K562 (cell line): ENCODE measurements around the gene SLC24A3. TPM values are rescaled to one million over a fixed set of nuclear protein-coding genes. Genes with fewer than 3 reads are reported as not detected.

ENCODE experiments used
- ATAC-seq: fragments of 200-7000 bp; cut with Tn5 transposase; 3 replicates; pipeline ENCODE4 v1.9.1; 2020; ENCODE audit warnings: moderate library complexity
- BruUV-seq: library from RNA; stranded (reverse); fragments of 400-500 nt; replicated peaks from 2 replicates; lab custom pipeline; 2021; lab: Mats Ljungman, UMichigan
- CTCF ChIA-PET: fragments of 300-600 bp; formaldehyde crosslinking; extraction: SDS; loops from one replicate; lab custom pipeline; 2021; ENCODE audit warnings: low intra/inter-chr PET ratio; lab: Yijun Ruan, JAX
- POLR2A ChIA-PET: fragments of 300-600, 350-650 bp; sonication (Branson Sonifier 250); formaldehyde crosslinking; extraction: SDS; loops from one replicate; lab custom pipeline; 2021; ENCODE audit warnings: antibody characterized with exemption, inconsistent platforms; lab: Yijun Ruan, JAX
- DNase-seq, 4 experiments: peaks; one replicate each; pipeline versions ENCODE4 v3.0.0 to v3.0.0-alpha.2; 2011 to 2018; ENCODE audit warnings: low spot score in 3 of 4, mixed read lengths in 3 of 4; ENCODE audit errors: extremely low read depth in 1 of 4
- FAIRE-seq: peaks from 2 replicates; lab custom pipeline; 2011; peaks lifted over from hg19 to GRCh38; lab: Jason Lieb, UNC
- H2AFZ ChIP-seq: 2 replicates; pipeline ENCODE4 v1.6.0; 2011; ENCODE audit warnings: low read depth, low read length, control low read depth, inconsistent platforms
- H3K27ac ChIP-seq: fragments of 200-600 bp; 3 replicates; pipeline ENCODE4 v1.8.0; 2011; ENCODE audit warnings: low read depth, mild to moderate bottlenecking, control low read depth, inconsistent platforms, low read length, moderate library complexity, mixed read lengths; ENCODE audit errors: extremely low read depth
- H3K27me3 ChIP-seq, 2 experiments: fragments of 300-600 bp in 1 of 2; 2 replicates in 1 of 2; 3 replicates in 1 of 2; pipeline versions ENCODE4 v1.6.0 to v1.8.0; 2011; ENCODE audit warnings: inconsistent platforms in 2 of 2, low read length in 2 of 2, mild to moderate bottlenecking in 1 of 2, mixed read lengths in 1 of 2, moderate library complexity in 1 of 2; ENCODE audit not compliant: control insufficient read depth in 2 of 2, insufficient read depth in 2 of 2
- H3K36me3 ChIP-seq: fragments of 300-600 bp; 3 replicates; pipeline ENCODE4 v1.8.0; 2011; ENCODE audit warnings: mild to moderate bottlenecking, low read length, inconsistent platforms; ENCODE audit not compliant: control insufficient read depth, insufficient read depth
- H3K4me1 ChIP-seq, 2 experiments: fragments of 200-600 bp in 1 of 2; replicated peaks in 1 of 2; 2 replicates in 1 of 2; 3 replicates in 1 of 2; pipeline versions ENCODE4 v1.5.1 to v1.8.0; 2011; ENCODE audit warnings: inconsistent platforms in 2 of 2, low read length in 2 of 2, mild to moderate bottlenecking in 1 of 2, mixed read lengths in 1 of 2, moderate library complexity in 1 of 2; ENCODE audit not compliant: control insufficient read depth in 2 of 2, insufficient read depth in 2 of 2
- H3K4me2 ChIP-seq: 2 replicates; pipeline ENCODE4 v1.6.1; 2011; ENCODE audit warnings: low read length, control low read depth, inconsistent platforms, mixed read lengths; ENCODE audit not compliant: insufficient read depth
- H3K4me3 ChIP-seq: fragments of 200-600 bp; sonication (generic), shearing (Covaris generic); 2 replicates; pipeline ENCODE4 v1.5.1; 2016; ENCODE audit warnings: control low read depth, inconsistent platforms
- H3K79me2 ChIP-seq: fragments of 200-600 bp; 3 replicates; pipeline ENCODE4 v1.8.0; 2011; ENCODE audit warnings: low read length, inconsistent platforms; ENCODE audit not compliant: control insufficient read depth, insufficient read depth
- H3K9ac ChIP-seq, 2 experiments: 2 replicates each; pipeline versions ENCODE4 v1.6.0 to v1.6.1; 2011; ENCODE audit warnings: low read depth in 2 of 2, low read length in 2 of 2, control low read depth in 1 of 2, inconsistent platforms in 1 of 2, mild to moderate bottlenecking in 1 of 2, mixed read lengths in 1 of 2; ENCODE audit not compliant: insufficient read depth in 1 of 2
- H3K9me1 ChIP-seq: one replicate; pipeline ENCODE4 v1.6.0; 2011; ENCODE audit warnings: inconsistent platforms, mild to moderate bottlenecking, low read length, moderate library complexity; ENCODE audit not compliant: control insufficient read depth, insufficient read depth
- H3K9me3 ChIP-seq: replicated peaks from 2 replicates; pipeline ENCODE4 v1.5.1; 2011; ENCODE audit warnings: low read depth, low read length, inconsistent platforms; ENCODE audit not compliant: control insufficient read depth, insufficient read depth
- H4K20me1 ChIP-seq: replicated peaks from 2 replicates; pipeline ENCODE4 v1.6.1; 2011; ENCODE audit warnings: low read length, inconsistent platforms, mixed read lengths; ENCODE audit not compliant: control insufficient read depth, insufficient read depth
- AFF4 ChIP-seq: sonication (generic); formaldehyde crosslinking; IDR thresholded peaks from 2 replicates; pipeline ENCODE4 v1.8.0; 2023; ENCODE audit warnings: mild to moderate bottlenecking, missing genetic modification reagents
- BRF1 ChIP-seq: IDR thresholded peaks from 3 replicates; pipeline ENCODE4 v1.6.1; 2011; ENCODE audit warnings: borderline replicate concordance, mild to moderate bottlenecking; ENCODE audit not compliant: insufficient read length; ENCODE audit errors: extremely low read depth
- DMBX1 ChIP-seq: fragments of 250-450 bp; sonication (Bioruptor Pico); IDR thresholded peaks from 2 replicates; pipeline ENCODE4 v1.8.0; 2022; ENCODE audit warnings: inconsistent platforms, mild to moderate bottlenecking, moderate library complexity, borderline replicate concordance
- FOXM1 ChIP-seq, 2 experiments: fragments of 450-650 bp in 1 of 2; sonication (generic) in 1 of 2; formaldehyde crosslinking in 1 of 2; IDR thresholded peaks; 2 replicates each; pipeline versions ENCODE4 v1.6.1 to v1.9.0; 2017 to 2022; ENCODE audit warnings: low read depth in 2 of 2, mild to moderate bottlenecking in 2 of 2, missing genetic modification reagents in 1 of 2, moderate library complexity in 1 of 2
- GTF2E2 ChIP-seq: fragments of 200-800 bp; sonication (Bioruptor generic); IDR thresholded peaks from 2 replicates; pipeline ENCODE4 v1.6.1; 2016; ENCODE audit warnings: missing genetic modification characterization, missing compliant biosample characterization
- MAX ChIP-seq: sonication (generic); formaldehyde crosslinking; IDR thresholded peaks from 2 replicates; pipeline ENCODE4 v1.9.0; 2022; ENCODE audit warnings: mild to moderate bottlenecking, missing genetic modification reagents
- NCOR1 ChIP-seq: fragments of 450-650 bp; IDR thresholded peaks from 2 replicates; pipeline ENCODE4 v1.6.1; 2016; ENCODE audit warnings: mild to moderate bottlenecking, moderate library complexity
- PCBP2 ChIP-seq: fragments of 200-400 bp; formaldehyde crosslinking; IDR thresholded peaks from 2 replicates; pipeline ENCODE4 v1.6.1; 2018; ENCODE audit warnings: low read length, low read depth, mild to moderate bottlenecking, moderate library complexity; ENCODE audit not compliant: poor library complexity, severe bottlenecking
- PML ChIP-seq: IDR thresholded peaks from 2 replicates; pipeline ENCODE4 v1.6.1; 2012; ENCODE audit warnings: low read length, inconsistent platforms
- SMAD4 ChIP-seq: fragments of 250-450 bp; sonication (Bioruptor Pico); conservative IDR thresholded peaks from 2 replicates; pipeline ENCODE4 v1.8.0; 2021; ENCODE audit warnings: inconsistent platforms, mild to moderate bottlenecking, moderate library complexity
- SOX6 ChIP-seq: fragments of 450-650 bp; IDR thresholded peaks from 2 replicates; pipeline ENCODE4 v1.6.1; 2014; ENCODE audit warnings: mild to moderate bottlenecking
- STAG1 ChIP-seq: sonication (generic); formaldehyde crosslinking; IDR thresholded peaks from 2 replicates; pipeline ENCODE4 v1.5.0; 2020; ENCODE audit warnings: missing genetic modification reagents, borderline replicate concordance
- ZNF277 ChIP-seq: fragments of 250-450 bp; sonication (Bioruptor Pico); IDR thresholded peaks from 2 replicates; pipeline ENCODE4 v1.8.0; 2022; ENCODE audit warnings: inconsistent platforms, mild to moderate bottlenecking, moderate library complexity, borderline replicate concordance
- ZNF699 ChIP-seq: fragments of 250-450 bp; sonication (Bioruptor Pico); IDR thresholded peaks from 2 replicates; pipeline ENCODE4 v1.8.0; 2021; ENCODE audit warnings: mild to moderate bottlenecking, moderate library complexity; ENCODE audit not compliant: insufficient replicate concordance
- WGBS: fragments of 100-300 bp; shearing (Covaris generic); methylation state at CpG from one replicate; pipeline ENCODE4 v1.1.6; 2016; ENCODE audit warnings: low coverage, mixed read lengths; ENCODE audit not compliant: insufficient coverage; ENCODE audit errors: missing lambda C conversion rate; 5-methylcytosine and 5-hydroxymethylcytosine counted together
- in situ Hi-C: fragments of 300-500 bp; cut with MboI; formaldehyde crosslinking; loops from 4 replicates; pipeline ENCODE4 v1.15.0; 2018; ENCODE audit warnings: inconsistent platforms, mixed read lengths
- intact Hi-C: fragments of 100-400 bp; cut with micrococcal nuclease; formaldehyde crosslinking; loops from 2 replicates; pipeline ENCODE4 v1.14.2; 2022
- polyA plus RNA-seq, 8 experiments: library from polyadenylated mRNA; depleted of rRNA in 4 of 8; stranded (reverse) in 5 of 8; unstranded in 3 of 8; fragments of >200 nt; fragmentation: Nextera tagmentation in 2 of 8; fragmentation: Illumina TruSeq in 1 of 8; extraction: Ambion mirVana in 2 of 8; extraction: Trizol in 1 of 8; gene quantifications; 2 replicates each; pipeline versions ENCODE4 v1.2.1 to v1.2.3, GENCODE V29; 2011 to 2014; ENCODE audit warnings: inconsistent platforms in 1 of 8, missing spikeins in 1 of 8
- total RNA-seq, 7 experiments: library from RNA; depleted of rRNA in 6 of 7; stranded (reverse); fragments of >200 nt in 6 of 7; fragmentation: Illumina TruSeq in 2 of 7; extraction: Trizol in 2 of 7; gene quantifications; 2 replicates each; pipeline versions ENCODE4 v1.2.1 to v1.2.3, GENCODE V29; 2011 to 2021; ENCODE audit warnings: low replicate concordance in 1 of 7

The SLC24A3 gene
- total and polyA plus RNA-seq, 9 of the 15 experiments (the other 6 are each of a cell fraction or from before 2014, with no cell fraction given), result not detected

GRCh38 chr20:19713822-19714578 is 501.6 kb downstream of the SLC24A3 start (continued):
- no peak for TF ChIP-seq AFF4

- no peaks in the 10 kb centered on the region for H3K9me1 ChIP-seq
- H3K9me3 ChIP-seq, result no peaks in the 10 kb centered on the region
- BruUV-seq, result no TSS peak
- no peak overlapping the region for H3K27ac ChIP-seq
- DNase-seq (no peak), ATAC-seq (no peak), FAIRE-seq (no peak)
- no peaks in the 10 kb centered on the region for H3K4me1 ChIP-seq
- in situ Hi-C loops (no loop called here), intact Hi-C loops (no loop called here)
- CTCF ChIA-PET, result no interaction called here
- no peak overlapping the region for H3K4me3 ChIP-seq
- H3K27me3 ChIP-seq, result no peaks in the 10 kb centered on the region; a peak in 1 of 5 replicates
- no peak overlapping the region for H3K4me2 ChIP-seq
- H4K20me1 ChIP-seq, result no peaks in the 10 kb centered on the region
- H3K36me3 ChIP-seq, result no peaks in the 10 kb centered on the region
- H2AFZ ChIP-seq, result no peak overlapping the region
- 0% methylated on average over 1 of the region's 1 CpG for WGBS
- no peak overlapping the region for H3K9ac ChIP-seq
- POLR2A ChIA-PET, result no interaction called here
- H3K79me2 ChIP-seq, result no peaks in the 10 kb centered on the region
- TF ChIP-seq MAX (CRISPR knock-in tag) (no peak), NCOR1 (no peak), PCBP2 (no peak), GTF2E2 (tag) (no peak), FOXM1 (IDR thresholded peaks at IDR 0.05; ENCODE audit: low read depth) (no peak), FOXM1 (CRISPR knock-in tag; IDR thresholded peaks at IDR 0.05; ENCODE audit: low read depth) (no peak), STAG1 (CRISPR knock-in tag) (no peak), DMBX1 (CRISPR knock-in tag) (no peak), ZNF699 (CRISPR knock-in tag) (no peak), SOX6 (no peak), BRF1 (no peak), PML (no peak), ZNF277 (CRISPR knock-in tag) (no peak), SMAD4 (CRISPR knock-in tag) (no peak)
Observed at GRCh38 chr20:19714579-19714840, 502.1 kb downstream of the SLC24A3 start.
